ENCODE measurements around the gene UTF1.

Gene UTF1

GRCh38 chr10:133247681-133248333 lies 17.8 kb downstream of the UTF1 start:
- DNase-seq (ENCODE audit: low read depth) = no peak
- no peak for TF ChIP-seq CTCF (IDR thresholded peaks at IDR 0.05; ENCODE audit: insufficient read depth, low read depth, low read length, missing control alignments)
- H3K4me3 ChIP-seq (ENCODE audit: low read depth, low read length) = no peak overlapping the region

- no peak overlapping the region for H3K4me3 ChIP-seq (ENCODE audit: low read depth, low read length)
- no peak for TF ChIP-seq CTCF (IDR thresholded peaks at IDR 0.05; ENCODE audit: insufficient read depth, low read depth, low read length, missing control alignments)
- no peak for DNase-seq (ENCODE audit: low read depth)
These were observed 18.3 kb downstream of the UTF1 start for GRCh38 chr10:133248334-133248715.

GRCh38 chr10:133249094-133249780 lies 19.2 kb downstream of the UTF1 start:
- no peak for TF ChIP-seq CTCF (IDR thresholded peaks at IDR 0.05; ENCODE audit: insufficient read depth, low read depth, low read length, missing control alignments)
- no peak overlapping the region for H3K4me3 ChIP-seq (ENCODE audit: low read depth, low read length)
- DNase-seq (ENCODE audit: low read depth) = no peak

- DNase-seq (ENCODE audit: low read depth) = no peak
- TF ChIP-seq CTCF (IDR thresholded peaks at IDR 0.05; ENCODE audit: insufficient read depth, low read depth, low read length, missing control alignments) = no peak
- H3K4me3 ChIP-seq (ENCODE audit: low read depth, low read length) = no peak overlapping the region
These were observed 20.1 kb downstream of the UTF1 start for GRCh38 chr10:133249975-133250754.

GRCh38 chr10:133251388-133252222 lies 21.6 kb downstream of the UTF1 start:
- no peak for DNase-seq (ENCODE audit: low read depth)
- no peak overlapping the region for H3K4me3 ChIP-seq (ENCODE audit: low read depth, low read length)
- TF ChIP-seq CTCF (IDR thresholded peaks at IDR 0.05; ENCODE audit: insufficient read depth, low read depth, low read length, missing control alignments) = no peak

GRCh38 chr10:133252223-133252552 lies 22.2 kb downstream of the UTF1 start:
- no peak for TF ChIP-seq CTCF (IDR thresholded peaks at IDR 0.05; ENCODE audit: insufficient read depth, low read depth, low read length, missing control alignments)
- no peak overlapping the region for H3K4me3 ChIP-seq (ENCODE audit: low read depth, low read length)
- no peak for DNase-seq (ENCODE audit: low read depth)
